HG02610 (cell line): ENCODE data around the gene HERC2.
"Not testable (repeated sequence)": the region's sequence is repeated elsewhere in the genome, so short reads cannot be mapped to it uniquely, and the experiment has no call there.

Experiments
- ATAC-seq: cut with Tn5 transposase; IDR thresholded peaks from one replicate; pipeline ENCODE4 v1.9.1; 2021; ENCODE audit warnings: mild to moderate bottlenecking, moderate library complexity; ENCODE audit not compliant: unreplicated experiment

Gene HERC2

GRCh38 chr15:28227303-28227702 lies 94.7 kb downstream of the HERC2 start:
- ATAC-seq = not testable (repeated sequence)

- ATAC-seq = not testable (repeated sequence)
These were observed 99.4 kb downstream of the HERC2 start for GRCh38 chr15:28222612-28223011.

- not testable (repeated sequence) for ATAC-seq
These were observed 100.3 kb downstream of the HERC2 start for GRCh38 chr15:28221696-28222095.

GRCh38 chr15:28219116-28219515 lies 102.9 kb downstream of the HERC2 start:
- ATAC-seq = no peak

GRCh38 chr15:28216946-28217546 lies 104.9 kb downstream of the HERC2 start:
- ATAC-seq = not testable (repeated sequence)

GRCh38 chr15:28215521-28215920 lies 106.5 kb downstream of the HERC2 start:
- ATAC-seq = not testable (repeated sequence)

GRCh38 chr15:28214006-28214790 lies 107.8 kb downstream of the HERC2 start:
- ATAC-seq = not testable (repeated sequence)

- not testable (repeated sequence) for ATAC-seq
These were observed 108.6 kb downstream of the HERC2 start for GRCh38 chr15:28213393-28213792.

- no peak for ATAC-seq
These were observed 113.4 kb downstream of the HERC2 start for GRCh38 chr15:28208583-28208982.

- not testable (repeated sequence) for ATAC-seq
These were observed 116.3 kb downstream of the HERC2 start for GRCh38 chr15:28205640-28206039.

- peak; percentile 59 for ATAC-seq
These were observed 118.7 kb downstream of the HERC2 start for GRCh38 chr15:28203055-28203828.

GRCh38 chr15:28202124-28202523 lies 119.9 kb downstream of the HERC2 start:
- ATAC-seq = not testable (repeated sequence)

- ATAC-seq = not testable (repeated sequence)
These were observed 123.8 kb downstream of the HERC2 start for GRCh38 chr15:28198215-28198614.

GRCh38 chr15:28197694-28198093 lies 124.3 kb downstream of the HERC2 start:
- not testable (repeated sequence) for ATAC-seq

- not testable (repeated sequence) for ATAC-seq
These were observed 125.4 kb downstream of the HERC2 start for GRCh38 chr15:28196581-28196980.

GRCh38 chr15:28192772-28193171 lies 129.2 kb downstream of the HERC2 start:
- no peak for ATAC-seq

- no peak for ATAC-seq
These were observed 130.1 kb downstream of the HERC2 start for GRCh38 chr15:28191832-28192231.

- ATAC-seq = no peak
These were observed 131.4 kb downstream of the HERC2 start for GRCh38 chr15:28190391-28191174.

GRCh38 chr15:28185148-28185895 lies 136.7 kb downstream of the HERC2 start:
- no peak for ATAC-seq

- ATAC-seq = no peak
These were observed 137.8 kb downstream of the HERC2 start for GRCh38 chr15:28184166-28184565.
